Smooth muscle cell (in vitro differentiated cells): ENCODE measurements around the gene GRIA1. TPM values are rescaled to one million over a fixed set of nuclear protein-coding genes. Genes with fewer than 3 reads are reported as not detected.

Source experiments
- DNase-seq: peaks from one replicate; lab custom pipeline; 2025; ENCODE audit not compliant: unreplicated experiment; lab: John Stamatoyannopoulos, UW
- H2AFZ ChIP-seq: fragments of 200-600 bp; sonication (generic); 2 replicates; pipeline ENCODE4 v1.6.0; 2016; ENCODE audit warnings: antibody characterized with exemption, low read depth, mild to moderate bottlenecking
- H3F3A ChIP-seq: fragments of 200-600 bp; sonication (generic); 2 replicates; pipeline ENCODE4 v1.6.0; 2017; ENCODE audit warnings: antibody characterized with exemption, low read depth
- H3K27ac ChIP-seq: fragments of 200-600 bp; sonication (generic); 2 replicates; pipeline ENCODE4 v1.5.1; 2016; ENCODE audit warnings: low read depth, mild to moderate bottlenecking
- H3K27me3 ChIP-seq: fragments of 200-600 bp; sonication (generic); 2 replicates; pipeline ENCODE4 v1.6.1; 2016; ENCODE audit warnings: low read depth, mild to moderate bottlenecking
- H3K36me3 ChIP-seq: fragments of 200-600 bp; sonication (generic); 2 replicates; pipeline ENCODE4 v1.5.1; 2016; ENCODE audit warnings: low read depth
- H3K4me1 ChIP-seq: fragments of 200-600 bp; sonication (generic); 2 replicates; pipeline ENCODE4 v1.5.1; 2016; ENCODE audit warnings: low read depth
- H3K4me2 ChIP-seq: fragments of 200-600 bp; sonication (generic); 2 replicates; pipeline ENCODE4 v1.6.0; 2016; ENCODE audit warnings: mild to moderate bottlenecking
- H3K4me3 ChIP-seq: fragments of 200-600 bp; sonication (generic); 2 replicates; pipeline ENCODE4 v1.5.1; 2016; ENCODE audit warnings: mild to moderate bottlenecking
- H3K79me2 ChIP-seq: fragments of 200-600 bp; sonication (generic); 2 replicates; pipeline ENCODE4 v1.6.0; 2016; ENCODE audit warnings: low read depth, mild to moderate bottlenecking
- H3K9ac ChIP-seq: fragments of 200-600 bp; sonication (generic); 2 replicates; pipeline ENCODE4 v1.6.0; 2016; ENCODE audit warnings: low read depth
- H3K9me3 ChIP-seq: fragments of 200-600 bp; sonication (generic); replicated peaks from 2 replicates; pipeline ENCODE4 v1.5.1; 2016; ENCODE audit warnings: low read depth
- H4K20me1 ChIP-seq: fragments of 200-600 bp; sonication (generic); 2 replicates; pipeline ENCODE4 v1.6.0; 2016; ENCODE audit warnings: low read depth
- CTCF ChIP-seq: fragments of 200-600 bp; sonication (generic); IDR thresholded peaks from 2 replicates; pipeline ENCODE4 v1.5.1; 2017; ENCODE audit warnings: borderline replicate concordance, mild to moderate bottlenecking, antibody characterized with exemption; ENCODE audit not compliant: insufficient read depth, poor library complexity, severe bottlenecking
- WGBS: methylation state at CpG from one replicate; pipeline ENCODE4 v1.1.7; 2016; ENCODE audit warnings: low lambda C conversion rate; 5-methylcytosine and 5-hydroxymethylcytosine counted together
- polyA plus RNA-seq: library from polyadenylated mRNA; unstranded; fragments of >200 nt; fragmentation: Nextera tagmentation; extraction: Ambion mirVana; gene quantifications from 2 replicates; pipeline ENCODE4 v1.2.1, GENCODE V29; 2016
- total RNA-seq: library from RNA; depleted of rRNA; stranded (reverse); fragments of >200 nt; gene quantifications from 2 replicates; pipeline ENCODE4 v1.2.3, GENCODE V29; 2014

GRIA1 gene
- total and polyA plus RNA-seq, 2 experiments from 2014 or later, result 0.17 to 0.94 TPM

GRCh38 chr5:153483482-153483881 lies 7.0 kb upstream of the GRIA1 start:
- Histone ChIP-seq H3K27ac (no peak overlapping the region), H3K9me3 (no peaks in the 10 kb centered on the region), H2AFZ (no peak overlapping the region), H3K36me3 (no peaks in the 10 kb centered on the region), H3K4me3 (no peak overlapping the region), H3K79me2 (no peaks in the 10 kb centered on the region), H3K4me1 (no peaks in the 10 kb centered on the region), H3K27me3 (no peaks in the 10 kb centered on the region), H4K20me1 (no peaks in the 10 kb centered on the region), H3K9ac (no peak overlapping the region), H3F3A (no peaks in the 10 kb centered on the region), H3K4me2 (no peak overlapping the region)
- no peak for DNase-seq
- TF ChIP-seq CTCF, result no peak
- WGBS, result 86% methylated on average over 4 of the region's 4 CpGs

GRCh38 chr5:153485641-153486040 lies 4.8 kb upstream of the GRIA1 start:
- Histone ChIP-seq H3K9ac (no peak overlapping the region), H3K9me3 (no peaks in the 10 kb centered on the region), H3K27ac (no peak overlapping the region), H3K36me3 (no peaks in the 10 kb centered on the region), H3K27me3 (no peaks in the 10 kb centered on the region), H3F3A (no peaks in the 10 kb centered on the region), H3K79me2 (no peaks in the 10 kb centered on the region), H2AFZ (no peak overlapping the region), H4K20me1 (no peaks in the 10 kb centered on the region), H3K4me1 (peaks cover 9% of the 10 kb centered on the region), H3K4me2 (no peak overlapping the region), H3K4me3 (no peak overlapping the region)
- no peak for DNase-seq
- 59% methylated on average over 2 of the region's 2 CpGs for WGBS
- TF ChIP-seq CTCF, result no peak

GRCh38 chr5:153486771-153487170 lies 3.7 kb upstream of the GRIA1 start:
- H3K4me2 ChIP-seq, result no peak overlapping the region
- H3K27me3 ChIP-seq, result no peaks in the 10 kb centered on the region
- no peak overlapping the region for H2AFZ ChIP-seq
- H3K79me2 ChIP-seq, result no peaks in the 10 kb centered on the region
- no peak overlapping the region for H3K4me3 ChIP-seq
- no peak overlapping the region for H3K27ac ChIP-seq
- H3F3A ChIP-seq, result no peaks in the 10 kb centered on the region
- H3K9ac ChIP-seq, result no peak overlapping the region
- no peaks in the 10 kb centered on the region for H3K36me3 ChIP-seq
- H3K9me3 ChIP-seq, result no peaks in the 10 kb centered on the region
- TF ChIP-seq CTCF, result no peak
- no peaks in the 10 kb centered on the region for H4K20me1 ChIP-seq
- peaks cover 16% of the 10 kb centered on the region for H3K4me1 ChIP-seq
- WGBS, result 78% methylated on average over 2 of the region's 2 CpGs
- DNase-seq, result no peak

- H3K36me3 ChIP-seq, result no peaks in the 10 kb centered on the region
- H3K27ac ChIP-seq, result no peak overlapping the region
- no peaks in the 10 kb centered on the region for H4K20me1 ChIP-seq
- no peaks in the 10 kb centered on the region for H3F3A ChIP-seq
- no peak overlapping the region for H3K4me3 ChIP-seq
- no peak for TF ChIP-seq CTCF
- H3K79me2 ChIP-seq, result no peaks in the 10 kb centered on the region
- H3K4me1 ChIP-seq, result peaks cover 16% of the 10 kb centered on the region
- DNase-seq, result no peak
- H3K4me2 ChIP-seq, result peak overlapping the region; percentile 84
- no peak overlapping the region for H2AFZ ChIP-seq
- no peaks in the 10 kb centered on the region for H3K27me3 ChIP-seq
- WGBS, result 51% methylated on average over 3 of the region's 3 CpGs
- H3K9me3 ChIP-seq, result no peaks in the 10 kb centered on the region
- H3K9ac ChIP-seq, result no peak overlapping the region
Measured at GRCh38 chr5:153489611-153490010, 859 bp upstream of the GRIA1 start.
